Loucy (cell line): ENCODE measurements around the gene ZDHHC11.

Experiments used
- EZH2phosphoT487 ChIP-seq: fragments of 200-600 bp; IDR thresholded peaks from 2 replicates; pipeline ENCODE4 v1.6.1; 2018; ENCODE audit warnings: antibody characterized with exemption, mild to moderate bottlenecking, moderate library complexity, borderline replicate concordance
- TF ChIP-seq, protein P1 (sequence below): fragments of 200-600 bp; sonication (generic); conservative IDR thresholded peaks from 2 replicates; pipeline ENCODE4 v1.5.1; 2014; ENCODE audit warnings: mild to moderate bottlenecking, antibody characterized with exemption, low read length

DNA sequence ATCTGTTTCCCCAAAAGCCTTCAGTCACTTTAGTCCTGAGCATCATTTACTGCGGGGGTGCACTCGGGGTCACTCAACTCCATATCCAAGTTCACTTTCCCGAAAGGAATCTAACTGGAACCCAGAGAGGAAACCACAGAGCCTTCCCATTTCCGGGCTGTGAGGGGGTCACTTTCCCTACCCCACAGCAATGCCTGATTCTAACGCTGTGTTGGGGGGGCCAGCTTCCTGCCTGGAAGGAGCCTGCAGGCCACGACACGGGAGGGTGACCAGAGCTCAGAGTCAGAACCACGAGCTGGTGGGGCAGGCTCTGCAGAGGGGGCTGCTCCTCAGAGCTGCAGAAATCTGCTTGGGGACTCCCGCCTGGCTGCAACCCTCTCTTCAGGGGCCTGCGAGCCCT lies 21.5 kb upstream of the ZDHHC11 start:
- TF ChIP-seq, protein P1, sequence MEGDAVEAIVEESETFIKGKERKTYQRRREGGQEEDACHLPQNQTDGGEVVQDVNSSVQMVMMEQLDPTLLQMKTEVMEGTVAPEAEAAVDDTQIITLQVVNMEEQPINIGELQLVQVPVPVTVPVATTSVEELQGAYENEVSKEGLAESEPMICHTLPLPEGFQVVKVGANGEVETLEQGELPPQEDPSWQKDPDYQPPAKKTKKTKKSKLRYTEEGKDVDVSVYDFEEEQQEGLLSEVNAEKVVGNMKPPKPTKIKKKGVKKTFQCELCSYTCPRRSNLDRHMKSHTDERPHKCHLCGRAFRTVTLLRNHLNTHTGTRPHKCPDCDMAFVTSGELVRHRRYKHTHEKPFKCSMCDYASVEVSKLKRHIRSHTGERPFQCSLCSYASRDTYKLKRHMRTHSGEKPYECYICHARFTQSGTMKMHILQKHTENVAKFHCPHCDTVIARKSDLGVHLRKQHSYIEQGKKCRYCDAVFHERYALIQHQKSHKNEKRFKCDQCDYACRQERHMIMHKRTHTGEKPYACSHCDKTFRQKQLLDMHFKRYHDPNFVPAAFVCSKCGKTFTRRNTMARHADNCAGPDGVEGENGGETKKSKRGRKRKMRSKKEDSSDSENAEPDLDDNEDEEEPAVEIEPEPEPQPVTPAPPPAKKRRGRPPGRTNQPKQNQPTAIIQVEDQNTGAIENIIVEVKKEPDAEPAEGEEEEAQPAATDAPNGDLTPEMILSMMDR: no peak
- TF ChIP-seq EZH2phosphoT487: no peak
